Brain pericyte (primary cell): ENCODE results near the gene PTH2.
"Not testable (repeated sequence)": the region's sequence is repeated elsewhere in the genome, so short reads cannot be mapped to it uniquely, and the experiment has no call there.

ENCODE experiments used
- DNase-seq: peaks from one replicate; pipeline ENCODE4 v3.0.0-alpha.2; 2012; ENCODE audit warnings: low read depth, low spot score

PTH2 gene

DNA sequence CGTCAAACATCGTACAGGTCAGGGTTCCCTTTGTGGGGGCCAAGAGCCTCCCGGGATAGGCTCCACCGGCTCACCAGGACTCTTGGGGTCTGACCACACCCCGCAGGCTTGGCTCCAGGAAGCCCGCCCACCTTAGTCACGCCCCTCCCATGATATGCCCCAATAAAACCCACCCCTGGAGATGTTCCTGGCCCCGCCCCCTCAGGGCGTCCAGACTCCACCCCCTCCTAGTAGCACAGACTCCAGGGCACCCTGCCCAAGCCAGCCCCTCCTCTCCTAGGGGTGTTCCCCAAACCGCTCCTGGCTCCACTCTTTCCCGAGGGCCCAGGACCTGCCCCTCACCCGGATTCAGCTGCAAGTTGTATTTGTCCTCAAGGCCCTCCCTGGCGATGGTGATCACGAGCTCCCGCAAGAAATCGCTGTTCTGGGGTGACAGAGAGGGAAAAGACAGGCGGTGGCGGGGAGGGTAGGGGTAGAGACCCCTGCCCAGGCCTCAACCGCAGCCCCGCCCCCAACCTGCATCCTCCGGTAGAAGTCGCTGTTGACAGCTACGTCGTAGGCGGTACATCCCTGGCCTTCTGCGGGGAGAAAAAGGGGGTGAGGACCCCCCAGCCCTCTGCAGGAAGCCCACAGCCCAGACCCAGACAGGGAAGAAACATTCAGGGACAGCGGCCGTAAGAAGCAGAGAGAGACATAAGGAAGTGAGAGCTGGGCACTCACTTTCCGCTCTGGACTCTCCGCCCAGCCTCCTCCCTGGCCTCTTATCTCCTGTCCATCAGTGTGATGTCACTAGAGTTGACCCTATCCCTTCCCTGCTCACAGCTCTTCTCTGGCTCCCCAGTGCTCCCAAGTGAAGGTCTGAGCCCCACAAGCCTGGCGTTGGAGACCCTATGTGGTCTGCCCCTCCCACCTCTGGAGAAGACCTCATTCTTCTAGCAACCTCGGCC, 24.5 kb upstream of the PTH2 start:
- DNase-seq = no peak

DNA sequence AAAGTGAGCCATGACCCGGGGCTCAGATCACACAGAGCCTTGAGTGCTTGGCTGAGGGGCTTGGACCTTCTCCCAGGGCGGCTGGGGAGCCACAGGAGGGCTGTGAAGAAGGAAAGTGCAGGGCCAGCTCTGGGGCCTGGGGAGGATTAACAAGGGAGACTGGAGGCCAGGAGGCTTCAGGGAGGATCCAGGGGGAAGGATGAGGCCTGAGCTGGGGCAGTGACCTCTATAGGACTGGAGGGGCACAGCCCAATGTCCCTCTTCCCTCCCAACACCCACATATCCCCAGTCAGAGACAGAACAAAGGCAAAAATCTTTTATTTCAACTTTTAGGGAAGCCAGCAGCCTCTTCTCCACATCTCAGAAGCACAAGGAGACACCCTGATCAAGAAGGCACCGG, 22.8 kb upstream of the PTH2 start:
- no peak for DNase-seq

- not testable (repeated sequence) for DNase-seq
Measured at GRCh38 chr19:49444100-49444700, 21.0 kb upstream of the PTH2 start.

GRCh38 chr19:49443366-49444099, 20.3 kb upstream of the PTH2 start:
- DNase-seq = peak; percentile 79

GRCh38 chr19:49442771-49443365, 19.6 kb upstream of the PTH2 start:
- peak; percentile 17 for DNase-seq

- no peak for DNase-seq
Measured at GRCh38 chr19:49442354-49442753, 19.1 kb upstream of the PTH2 start.

DNA sequence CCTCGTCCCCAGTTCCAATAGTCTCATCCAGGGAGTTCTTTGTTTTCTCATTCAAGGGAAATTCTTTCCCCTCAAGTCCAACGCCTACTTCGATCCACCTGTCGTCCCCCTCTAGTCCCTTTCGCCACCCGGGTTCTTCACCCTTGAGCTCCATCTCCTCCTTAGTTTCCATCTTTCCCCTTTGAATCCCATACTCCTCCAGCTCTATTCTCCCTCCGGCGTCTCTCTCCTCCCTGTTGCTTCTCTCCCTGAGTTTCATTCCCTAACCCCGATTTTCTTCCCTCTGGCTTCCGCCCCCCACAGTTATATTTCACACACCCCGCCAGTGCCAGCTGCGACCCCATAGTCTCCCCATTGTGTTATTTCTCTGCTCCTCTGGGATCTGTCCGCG, 18.7 kb upstream of the PTH2 start:
- DNase-seq = no peak

DNA sequence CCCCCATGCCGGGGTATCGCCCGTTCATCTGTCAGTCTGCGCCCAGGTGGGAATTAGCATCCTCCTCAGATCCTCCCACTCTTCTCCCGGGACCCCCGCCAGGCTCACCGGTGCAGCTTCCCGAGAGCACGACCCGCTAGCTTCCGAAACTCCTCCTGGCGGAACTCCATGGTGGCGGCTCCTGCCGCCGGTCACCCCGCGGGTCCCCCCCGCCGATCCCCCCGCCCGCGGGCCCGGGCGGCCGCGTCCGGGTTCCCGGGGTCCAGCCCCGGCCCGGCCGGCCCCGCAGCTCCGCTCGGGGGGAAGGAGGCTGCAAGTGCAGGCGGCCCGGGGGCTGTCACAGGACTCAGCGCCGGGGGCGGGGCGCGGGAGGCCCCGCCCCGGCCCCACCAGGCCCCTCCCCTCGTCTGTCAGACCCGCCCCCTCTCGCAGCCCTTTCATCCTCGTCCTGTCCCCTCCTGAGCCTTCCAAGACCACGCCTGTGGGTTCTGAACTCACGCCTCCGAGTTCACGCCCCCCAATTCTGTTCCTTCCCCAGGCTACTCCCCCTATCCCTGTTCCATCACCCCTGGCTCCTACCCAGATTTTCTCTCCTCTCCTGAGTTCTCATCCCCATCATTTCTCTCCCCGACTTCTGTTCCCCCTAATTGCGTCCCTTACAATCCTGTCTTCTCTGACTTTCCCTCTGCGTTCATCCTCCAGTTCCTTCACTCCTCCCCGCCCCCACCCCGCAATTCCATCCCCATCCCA, 18.1 kb upstream of the PTH2 start, which contains the start of gene SLC17A7:
SLC17A7 (minus strand) TSS at position 318 of the 750 bp plus-strand sequence; CDS start at position 170, 148 bp downstream.
- DNase-seq = no peak

DNA sequence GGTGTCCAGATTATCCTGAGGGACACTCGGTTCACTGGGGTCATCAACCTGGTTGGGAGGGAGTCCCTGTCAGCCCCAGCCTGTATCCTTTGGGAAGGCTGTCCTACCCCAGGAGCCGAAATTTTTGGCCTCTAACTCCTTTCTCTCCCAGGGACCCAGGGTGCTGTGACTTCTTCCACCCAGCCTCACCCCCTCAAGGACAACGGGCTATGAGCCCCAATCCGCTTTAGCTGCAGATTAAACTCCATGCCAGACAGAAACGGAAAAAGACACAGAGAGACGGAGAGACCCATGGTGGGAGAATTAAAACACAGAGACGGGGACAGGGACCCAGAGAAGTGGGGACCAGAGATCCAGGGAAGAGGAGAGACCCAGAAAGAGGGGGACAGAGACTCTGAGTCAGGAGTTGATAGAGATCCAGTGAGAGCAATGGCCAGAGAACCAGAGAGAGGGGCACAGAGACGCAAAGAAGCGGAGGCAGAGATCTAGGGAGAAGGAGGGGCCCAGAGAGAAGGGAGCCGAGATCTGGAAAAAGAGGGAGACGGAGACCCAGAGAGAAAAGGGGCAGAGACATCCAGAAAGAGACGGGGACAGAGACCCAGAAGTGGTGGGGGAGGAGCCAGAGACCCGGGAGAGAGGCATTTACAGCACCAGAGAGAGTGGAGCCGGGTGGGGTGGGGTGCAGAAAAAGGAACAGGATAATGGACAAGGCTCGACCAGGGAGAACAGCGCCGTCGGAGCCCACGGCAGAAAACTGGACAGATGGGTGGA, 17.4 kb upstream of the PTH2 start:
- DNase-seq = no peak

DNA sequence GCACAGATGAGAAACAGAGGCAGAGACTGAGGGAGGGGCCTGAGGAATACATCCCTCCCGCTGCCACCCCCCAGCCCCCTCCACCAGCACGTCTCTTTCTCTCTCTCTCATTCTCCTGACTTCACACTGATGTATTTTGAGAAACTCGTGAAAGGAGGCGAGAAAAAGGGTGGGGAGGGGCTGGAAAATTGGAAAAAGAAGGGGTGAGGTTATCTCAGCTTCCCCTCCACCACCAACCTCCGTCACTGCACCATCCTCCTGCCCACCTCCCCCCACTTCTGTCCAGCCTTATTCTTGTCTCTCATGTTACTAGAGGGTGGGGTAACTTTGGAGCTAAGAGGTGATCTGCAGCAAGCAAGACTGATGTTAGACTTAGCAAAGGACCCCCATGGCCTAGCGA, 16.6 kb upstream of the PTH2 start:
- DNase-seq = no peak

GRCh38 chr19:49438261-49438660, 15.0 kb upstream of the PTH2 start:
- DNase-seq = no peak

- DNase-seq = no peak
Measured at GRCh38 chr19:49437231-49437630, 14.0 kb upstream of the PTH2 start.

DNA sequence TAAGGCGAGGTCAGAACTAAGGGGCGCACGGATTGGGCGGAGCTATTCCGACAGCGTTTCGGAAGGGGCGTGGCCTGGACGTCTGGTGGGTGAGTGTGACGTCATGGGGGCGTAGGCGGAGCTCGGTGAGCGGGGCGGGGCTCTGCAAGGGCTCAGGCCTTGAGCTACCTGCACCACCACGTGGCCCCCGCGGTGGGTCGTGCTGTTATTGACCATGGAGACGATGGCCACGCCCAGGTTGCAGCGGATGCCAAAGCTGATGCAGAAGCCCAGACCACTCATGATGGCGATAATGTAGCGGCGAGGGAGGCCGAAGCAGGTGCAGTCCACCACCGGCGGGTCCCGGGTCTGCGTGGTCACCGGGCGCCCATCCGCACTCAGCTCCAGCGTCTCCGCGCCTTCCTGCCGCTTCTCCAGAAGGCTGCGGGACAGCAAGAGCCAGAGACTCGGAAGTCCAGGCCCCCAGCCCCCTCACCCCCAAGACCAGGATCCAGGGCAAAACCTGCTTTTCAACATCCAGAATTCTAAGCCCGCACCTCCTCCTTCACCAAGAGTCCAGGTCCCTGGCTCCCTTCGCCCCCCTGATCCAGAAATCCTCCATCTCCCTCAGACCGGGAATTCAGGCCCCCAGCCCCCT, 13.3 kb upstream of the PTH2 start:
- no peak for DNase-seq

- DNase-seq = no peak
Measured at GRCh38 chr19:49435670-49436069, 12.4 kb upstream of the PTH2 start.

DNA sequence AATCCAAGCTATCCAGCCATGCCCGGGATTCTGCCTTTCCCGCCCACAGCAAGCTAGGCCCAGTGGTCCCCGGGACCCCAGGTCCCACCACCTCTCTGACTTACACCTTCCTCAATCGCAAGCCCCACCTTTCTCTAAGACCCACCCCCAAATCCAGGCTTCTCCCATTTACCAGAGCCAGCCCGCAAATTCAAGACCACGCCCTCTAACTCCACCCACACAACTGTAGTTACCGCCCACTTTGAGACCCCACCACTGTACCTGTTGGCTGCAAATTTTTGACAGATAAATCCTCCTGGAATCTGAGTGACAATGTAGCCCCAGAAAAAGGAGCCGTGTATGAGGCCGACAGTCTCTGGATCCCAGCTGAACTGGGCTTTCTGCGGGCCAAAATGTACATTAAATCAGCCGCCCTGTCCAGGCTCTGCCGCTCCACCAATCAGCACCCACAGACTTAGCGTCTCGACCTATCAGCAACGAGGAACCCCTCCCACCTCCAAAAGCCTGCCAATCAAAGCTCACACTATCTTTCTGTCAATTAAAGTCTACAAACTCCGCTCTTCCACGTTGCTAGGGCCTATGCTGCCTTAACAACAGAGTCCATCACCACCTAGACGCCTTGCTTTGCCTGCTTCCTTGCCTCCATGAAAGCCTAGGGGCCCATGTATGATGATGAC, 11.8 kb upstream of the PTH2 start:
- DNase-seq = no peak

DNA sequence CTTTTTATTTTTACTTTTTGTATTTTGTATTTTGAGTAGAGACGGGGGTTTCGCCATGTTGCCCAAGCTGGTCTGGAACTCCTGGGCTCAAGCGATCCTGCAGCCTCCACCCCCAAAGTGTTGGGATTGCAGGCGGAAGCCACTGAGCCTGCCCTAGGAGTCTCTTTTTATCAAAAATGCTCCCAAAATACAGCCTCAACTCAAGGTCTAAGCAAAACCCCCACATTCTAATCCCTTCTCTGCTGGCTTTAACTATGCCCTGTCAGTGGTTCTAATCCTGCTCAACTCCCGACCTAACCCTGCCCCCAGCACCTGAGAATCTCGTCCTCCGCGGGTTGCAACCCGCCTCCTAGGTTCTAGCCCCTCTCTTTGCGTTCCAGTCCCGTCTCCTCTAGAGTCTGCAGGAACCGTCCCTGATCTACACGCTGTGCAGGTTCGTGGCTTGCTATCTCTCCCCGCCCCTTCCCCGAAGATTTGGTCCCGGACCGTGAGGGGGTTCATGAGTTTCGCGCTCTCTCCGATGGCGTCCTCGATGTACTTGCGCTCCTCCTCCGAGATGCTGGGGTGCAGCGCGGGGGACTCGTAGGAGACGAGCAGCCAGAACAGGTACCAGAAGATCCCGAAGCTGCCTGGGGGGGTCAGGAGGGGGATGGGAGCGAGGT, 10.1 kb upstream of the PTH2 start:
- DNase-seq = no peak

DNA sequence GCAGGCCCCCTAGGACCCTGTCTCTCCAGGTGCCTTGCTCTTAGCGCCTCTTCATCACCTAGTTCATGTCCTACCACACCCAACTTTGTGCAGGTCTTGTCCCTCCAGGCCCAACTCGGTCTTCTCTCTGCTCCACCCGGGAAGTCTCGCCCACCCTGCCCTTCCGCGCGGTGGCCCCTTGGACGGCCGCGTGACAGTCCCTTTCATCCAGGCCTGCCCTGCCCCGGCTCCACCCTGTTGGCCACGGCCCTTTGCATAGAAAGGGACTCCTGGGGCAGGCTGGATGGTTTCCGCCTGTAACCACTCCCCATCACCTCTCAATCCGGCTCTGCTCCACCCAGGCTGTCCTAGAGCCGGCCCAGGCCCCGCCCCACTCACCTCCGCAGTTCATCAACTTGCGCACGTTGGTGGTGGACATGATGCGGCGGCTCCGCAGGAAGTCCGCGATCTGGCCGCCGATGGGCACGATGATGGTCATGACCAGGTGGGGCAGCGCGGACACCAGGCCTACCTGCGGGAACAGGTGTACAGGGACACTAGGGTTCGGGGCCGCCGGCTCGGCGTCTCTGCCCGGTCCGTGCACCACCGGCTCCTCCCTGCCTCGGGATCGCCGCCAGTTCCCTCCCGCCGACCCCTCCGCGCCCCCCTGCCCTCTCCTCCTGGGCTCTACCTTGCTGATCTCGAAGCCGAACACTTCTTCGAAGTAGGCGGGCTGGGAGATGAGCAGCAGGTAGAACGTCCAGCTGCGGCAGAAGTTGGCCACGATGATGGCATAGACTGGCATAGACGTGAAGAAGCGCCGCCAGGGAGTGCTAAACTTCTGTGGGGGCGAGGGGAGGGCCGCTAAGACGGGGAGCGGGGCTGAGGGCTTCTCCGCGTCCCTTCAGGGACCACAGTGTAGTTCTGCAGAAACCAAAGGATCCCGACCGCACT, 9.2 kb upstream of the PTH2 start:
- no peak for DNase-seq

- no peak for DNase-seq
Measured at GRCh38 chr19:49431330-49431749, 8.1 kb upstream of the PTH2 start.
